Stomach (tissue), 9 donors: ENCODE measurements around the gene RNF166. TPM values are rescaled to one million over a fixed set of nuclear protein-coding genes. Genes with fewer than 3 reads are reported as not detected.

Experiments used
- DNase-seq, 2 donors: peaks; one replicate each; pipeline versions ENCODE4 v3.0.0 to v3.0.0-alpha.2; 2013 to 2019
- H3K27ac ChIP-seq, 5 donors: fragments of 200-600 bp in 4 of 5; sonication (generic) in 4 of 5; one replicate each; pipeline ENCODE4 v1.5.1; 2013 to 2019; ENCODE audit warnings: mild to moderate bottlenecking in 1 of 5, moderate library complexity in 1 of 5
- H3K27me3 ChIP-seq, 3 donors: fragments of 200-600 bp; sonication (generic); one replicate each; pipeline ENCODE4 v1.5.1; 2017 to 2019; ENCODE audit warnings: mixed run types in 1 of 3
- H3K36me3 ChIP-seq, 4 donors: fragments of 200-600 bp; sonication (generic); 1 replicate in 3 of 4; 2 replicates in 1 of 4; pipeline ENCODE4 v1.5.1; 2016 to 2019
- H3K4me1 ChIP-seq, 4 donors: fragments of 200-600 bp; sonication (generic); one replicate each; pipeline ENCODE4 v1.5.1; 2016 to 2019
- H3K4me3 ChIP-seq, 4 donors: fragments of 200-600 bp; sonication (generic) in 3 of 4; one replicate each; pipeline ENCODE4 v1.5.1; 2016 to 2019; ENCODE audit warnings: mild to moderate bottlenecking in 1 of 4
- H3K9me3 ChIP-seq, 4 donors: fragments of 200-600 bp; sonication (generic); one replicate each; pipeline ENCODE4 v1.5.1; 2016 to 2019
- CTCF ChIP-seq, 7 experiments: fragments of 450-650 bp in 4 of 7; fragments of 200-600 bp in 3 of 7; sonication (generic) in 3 of 7; IDR thresholded peaks; one replicate each; pipeline ENCODE4 v1.5.1; 2016 to 2019; ENCODE audit warnings: antibody characterized with exemption in 7 of 7, control low read depth in 2 of 7, mild to moderate bottlenecking in 1 of 7
- EP300 ChIP-seq: sonication (generic); formaldehyde crosslinking; IDR thresholded peaks from one replicate; pipeline ENCODE4 v1.6.1; 2017; ENCODE audit warnings: antibody characterized with exemption
- POLR2A ChIP-seq, 4 donors: fragments of 450-650 bp; IDR thresholded peaks; one replicate each; pipeline ENCODE4 v1.6.1; 2016; ENCODE audit warnings: antibody characterized with exemption in 4 of 4, control low read depth in 2 of 4, mild to moderate bottlenecking in 1 of 4, moderate library complexity in 1 of 4
- POLR2AphosphoS5 ChIP-seq, 3 donors: sonication (generic); formaldehyde crosslinking; IDR thresholded peaks; one replicate each; pipeline ENCODE4 v1.6.1; 2016; ENCODE audit warnings: antibody characterized with exemption in 3 of 3
- WGBS, 5 donors: extraction: QIAGEN DNeasy Blood & Tissue Kit in 3 of 5; methylation state at CpG; one replicate each; pipeline versions ENCODE4 v1.1.5 to v1.1.7; 2013 to 2018; 5-methylcytosine and 5-hydroxymethylcytosine counted together
- intact Hi-C: fragments of 100-400 bp; cut with DNase I; formaldehyde crosslinking; loops from one replicate; pipeline ENCODE4 v1.15.1; 2023; ENCODE audit warnings: low total_unique reads
- polyA plus RNA-seq, 3 donors: library from polyadenylated mRNA; stranded (reverse); fragments of 200-250 nt; gene quantifications; one replicate each; pipeline ENCODE4 v1.2.3, GENCODE V29; 2013
- total RNA-seq, 5 donors: library from RNA; depleted of rRNA; stranded (reverse); fragments of >200 nt; gene quantifications; one replicate each; pipeline versions ENCODE4 v1.1.0 to v1.2.3, GENCODE V29; 2014 to 2016
- donor health status: healthy with polysubstance abuse.
- donor health status: Bipolar disorder and iron deficiency.
- donor health status: healthy.

Gene RNF166
- total and polyA plus RNA-seq, 8 donors: 8.8 to 31.9 (median 13.9) TPM

- WGBS, 5 donors: 91 to 97% (median 95%) methylated on average over 16 to 17 of the region's 17 CpGs
- Histone ChIP-seq H3K27ac (no peak overlapping the region), H3K4me1 (no peaks in the 10 kb centered on the region), H3K9me3 (no peaks in the 10 kb centered on the region), H3K36me3 (peaks cover 82 to 93% (median 92%) of the 10 kb centered on the region in 4 donors), H3K4me3 (no peak overlapping the region), H3K27me3 (no peaks in the 10 kb centered on the region)
- TF ChIP-seq EP300 (no peak), POLR2AphosphoS5 (IDR thresholded peaks at IDR 0.05) (no peak), CTCF (IDR thresholded peaks at IDR 0.05) (no peak), POLR2A (IDR thresholded peaks at IDR 0.05) (no peak)
- DNase-seq: no peak
- intact Hi-C loops: no loop called here
These were observed 17.7 kb upstream of the RNF166 start for GRCh38 chr16:88723911-88724310.

- Histone ChIP-seq H3K9me3 (no peaks in the 10 kb centered on the region), H3K4me1 (no peaks in the 10 kb centered on the region), H3K4me3 (no peak overlapping the region), H3K36me3 (peaks cover 82 to 97% (median 97%) of the 10 kb centered on the region in 4 donors), H3K27me3 (no peaks in the 10 kb centered on the region), H3K27ac (no peak overlapping the region)
- no peak for DNase-seq
- no peak for TF ChIP-seq POLR2A (IDR thresholded peaks at IDR 0.05)
- no peak for TF ChIP-seq EP300
- no peak for TF ChIP-seq CTCF (IDR thresholded peaks at IDR 0.05)
- no peak for TF ChIP-seq POLR2AphosphoS5 (IDR thresholded peaks at IDR 0.05)
- intact Hi-C loops: no loop called here
- 81 to 96% (median 90%) methylated on average over 4 to 8 of the region's 8 CpGs for WGBS, 5 donors
These were observed 17.3 kb upstream of the RNF166 start for GRCh38 chr16:88723507-88723887.

GRCh38 chr16:88722784-88723506, 16.7 kb upstream of the RNF166 start:
- no peak overlapping the region for H3K27ac ChIP-seq
- intact Hi-C loops: no loop called here
- TF ChIP-seq POLR2AphosphoS5 (IDR thresholded peaks at IDR 0.05) (no peak), POLR2A (IDR thresholded peaks at IDR 0.05) (no peak), EP300 (no peak), CTCF (IDR thresholded peaks at IDR 0.05) (no peak)
- no peaks in the 10 kb centered on the region for H3K27me3 ChIP-seq
- no peaks in the 10 kb centered on the region for H3K9me3 ChIP-seq
- H3K4me3 ChIP-seq: no peak overlapping the region
- peaks cover 82 to 100% (median 100%) of the 10 kb centered on the region in 4 donors for H3K36me3 ChIP-seq
- no peaks in the 10 kb centered on the region for H3K4me1 ChIP-seq
- WGBS, 5 donors: 90 to 95% (median 94%) methylated on average over 9 to 39 of the region's 39 CpGs
- no peak for DNase-seq

- intact Hi-C loops: no loop called here
- Histone ChIP-seq H3K4me1 (no peaks in the 10 kb centered on the region), H3K27me3 (no peaks in the 10 kb centered on the region), H3K4me3 (no peak overlapping the region), H3K9me3 (no peaks in the 10 kb centered on the region), H3K36me3 (peaks cover 86 to 100% (median 100%) of the 10 kb centered on the region in 4 donors), H3K27ac (no peak overlapping the region)
- TF ChIP-seq POLR2A (IDR thresholded peaks at IDR 0.05) (no peak), POLR2AphosphoS5 (IDR thresholded peaks at IDR 0.05) (no peak), CTCF (IDR thresholded peaks at IDR 0.05) (no peak), EP300 (no peak)
- WGBS, 5 donors: 93 to 96% (median 95%) methylated on average over 28 to 61 of the region's 61 CpGs
- no peak for DNase-seq
These were observed 15.9 kb upstream of the RNF166 start for GRCh38 chr16:88721815-88722755.
